Retinal pigment epithelial cell (primary cell): Measurements from ENCODE around the gene ZNF428.
"Not testable (repeated sequence)": the region's sequence is repeated elsewhere in the genome, so short reads cannot be mapped to it uniquely, and the experiment has no call there.

Experiments used
- DNase-seq: peaks from one replicate; pipeline ENCODE4 v3.0.0-alpha.2; 2010; ENCODE audit warnings: low read depth
- H3K4me3 ChIP-seq: 2 replicates; pipeline ENCODE4 v1.5.1; 2011; ENCODE audit warnings: mild to moderate bottlenecking, low read length, control low read depth, moderate library complexity
- CTCF ChIP-seq: conservative IDR thresholded peaks from 2 replicates; pipeline ENCODE4 v1.5.1; 2011; ENCODE audit warnings: low read depth, low read length, control low read depth, inconsistent platforms

Gene ZNF428

DNA sequence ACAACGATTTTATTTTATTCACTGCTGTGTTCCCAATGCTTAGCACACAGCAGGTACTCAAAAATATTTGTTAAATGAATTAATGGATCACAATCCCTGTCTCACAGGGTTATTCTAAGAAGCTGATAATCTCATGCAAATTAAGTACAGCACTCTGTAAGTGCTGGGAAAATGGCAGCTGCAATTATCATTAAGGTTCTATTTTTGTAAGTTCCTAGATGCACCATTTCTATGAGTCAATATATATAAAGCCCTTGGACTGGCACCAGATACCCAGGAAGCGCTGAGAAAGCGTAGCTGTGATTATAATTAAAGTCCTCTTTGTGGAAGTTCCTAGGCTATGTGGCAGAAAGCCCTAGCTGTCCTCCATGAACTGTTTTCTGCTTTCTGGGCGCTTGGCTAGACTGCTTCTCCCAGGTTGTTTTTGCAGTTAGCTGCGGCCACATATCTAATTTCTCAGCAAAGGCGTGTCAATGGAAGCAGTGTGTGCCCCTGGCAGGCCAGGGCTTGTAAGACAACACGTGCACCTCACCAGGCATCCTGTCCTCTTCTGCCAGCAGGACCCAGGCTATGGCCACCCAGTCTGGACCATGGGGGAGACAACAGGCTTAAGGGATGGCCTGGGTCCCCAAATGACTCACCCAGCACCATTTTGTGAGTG lies 12.7 kb downstream of the ZNF428 start:
- no peak for TF ChIP-seq CTCF
- DNase-seq = no peak
- H3K4me3 ChIP-seq = no peak overlapping the region

DNA sequence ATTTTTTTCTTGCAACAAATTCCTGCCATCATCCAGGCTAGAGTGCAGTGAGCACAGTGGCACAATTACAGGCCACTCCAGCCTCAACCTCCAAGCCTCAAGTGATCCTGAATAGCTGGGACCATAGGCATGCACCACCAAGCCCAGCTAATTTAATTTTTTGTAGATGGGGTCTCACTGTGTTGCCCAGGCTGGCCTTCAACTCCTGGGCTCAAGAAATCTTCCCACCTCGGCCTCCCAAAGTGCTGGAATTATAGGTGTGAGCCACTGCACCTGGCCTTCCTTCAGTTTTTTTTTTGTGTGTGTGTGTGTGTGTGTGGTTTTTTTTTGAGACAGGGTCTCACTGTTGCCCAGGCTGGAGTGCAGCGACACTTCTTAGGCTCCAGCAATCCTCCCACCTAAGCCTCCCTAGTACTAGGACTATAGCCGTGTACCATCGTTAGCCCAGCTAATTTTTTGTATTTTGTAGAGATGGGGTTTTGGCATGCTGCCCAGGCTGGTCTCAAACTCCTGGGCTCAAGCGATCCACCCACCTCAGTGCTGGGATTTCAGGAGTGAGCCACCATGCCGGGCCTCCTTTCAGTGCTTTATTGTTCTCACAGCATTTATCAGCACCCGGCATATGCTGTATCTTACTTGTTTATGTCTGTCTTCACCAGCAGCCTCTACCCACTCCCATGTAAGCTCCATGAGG lies 13.4 kb downstream of the ZNF428 start:
- no peak for DNase-seq
- no peak overlapping the region for H3K4me3 ChIP-seq
- TF ChIP-seq CTCF = no peak

DNA sequence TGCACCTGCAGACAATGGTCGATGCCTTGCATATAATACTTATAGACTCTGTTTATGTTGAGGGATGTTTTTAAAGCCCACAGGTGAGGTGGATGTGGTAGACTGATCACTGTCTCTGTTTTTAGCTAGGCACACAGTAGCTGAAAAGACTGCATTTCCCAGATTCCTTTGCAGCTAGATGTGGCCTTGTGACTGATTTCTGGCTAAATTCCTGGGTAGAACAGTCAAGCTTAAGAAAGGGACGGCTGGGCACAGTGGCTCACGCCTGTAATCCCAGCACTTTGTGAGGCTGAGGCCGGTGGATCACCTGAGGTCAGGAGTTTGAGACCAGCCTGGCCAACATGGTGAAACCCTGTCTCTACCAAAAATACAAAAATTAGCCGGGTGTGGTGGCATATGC lies 19.1 kb downstream of the ZNF428 start:
- DNase-seq = not testable (repeated sequence)

GRCh38 chr19:43599635-43600295 lies 19.7 kb downstream of the ZNF428 start:
- no peak for TF ChIP-seq CTCF
- DNase-seq = no peak
- no peak overlapping the region for H3K4me3 ChIP-seq

More for the DNA sequence above, 19.1 kb downstream of the ZNF428 start:
- H3K4me3 ChIP-seq = not testable (repeated sequence)

GRCh38 chr19:43598445-43599240 lies 20.8 kb downstream of the ZNF428 start:
- DNase-seq = no peak
- H3K4me3 ChIP-seq = no peak overlapping the region
- no peak for TF ChIP-seq CTCF

DNA sequence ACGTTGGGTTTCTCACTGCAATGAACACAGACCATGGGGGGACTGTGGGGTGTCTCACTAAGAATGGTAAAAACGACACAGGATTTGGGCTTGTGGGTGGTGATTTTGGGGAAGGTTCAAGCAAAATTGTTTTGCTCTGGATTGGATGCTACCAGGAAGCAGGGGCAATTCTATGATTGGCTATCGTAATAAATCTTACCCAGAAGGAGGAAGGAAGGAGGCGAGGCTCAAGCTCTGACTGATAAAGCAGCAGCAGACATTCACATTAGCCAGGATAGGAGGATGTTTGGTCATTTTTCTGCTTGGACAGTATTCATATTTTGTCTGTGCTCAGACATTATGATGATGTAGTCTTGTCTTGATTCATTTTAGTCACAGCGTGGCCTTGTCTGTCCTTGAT lies 21.6 kb downstream of the ZNF428 start:
- H3K4me3 ChIP-seq = peak overlapping the region; percentile 6
- no peak for DNase-seq
- no peak for TF ChIP-seq CTCF

DNA sequence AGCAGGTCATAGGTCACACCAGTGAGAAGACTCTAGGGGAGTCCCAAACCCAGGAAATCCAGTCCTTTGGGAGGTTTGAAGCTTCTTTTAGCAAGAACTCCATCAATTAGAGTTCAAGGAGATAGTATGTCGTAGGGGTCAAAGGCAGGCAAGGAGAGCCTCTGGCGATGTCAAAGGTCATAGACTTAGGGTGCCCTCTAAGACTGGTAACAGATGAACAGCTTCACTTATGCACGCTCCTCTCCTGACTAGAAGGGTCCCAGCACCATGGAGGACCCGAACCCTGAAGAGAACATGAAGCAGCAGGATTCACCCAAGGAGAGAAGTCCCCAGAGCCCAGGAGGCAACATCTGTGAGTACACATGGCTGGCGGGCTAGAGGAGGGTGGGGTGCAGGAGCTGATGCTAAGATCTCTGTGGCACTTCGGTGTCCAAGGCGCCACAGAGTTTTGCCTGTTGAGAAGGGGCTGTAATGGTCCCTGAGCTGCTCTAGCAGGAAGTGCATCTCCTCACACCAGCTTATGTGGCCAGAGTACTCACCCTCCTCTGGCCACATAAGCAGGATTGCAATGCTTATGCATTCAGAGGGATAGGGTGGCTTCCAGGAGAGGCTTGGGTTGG lies 22.5 kb downstream of the ZNF428 start:
- H3K4me3 ChIP-seq = peak overlapping the region; percentile 79
- no peak for TF ChIP-seq CTCF
- DNase-seq = no peak
